B cell (primary cell): ENCODE measurements around the gene NDST1.

Experiments
- EZH2 ChIP-seq: IDR thresholded peaks from 2 replicates; pipeline ENCODE4 v1.6.1; 2012; ENCODE audit warnings: borderline replicate concordance, low read depth, mild to moderate bottlenecking, moderate library complexity, low read length; ENCODE audit not compliant: insufficient read depth, poor library complexity, severe bottlenecking
- TF ChIP-seq, protein P1 (sequence below): fragments of 200-600 bp; IDR thresholded peaks from one replicate; pipeline ENCODE4 v1.8.0; 2022; ENCODE audit warnings: antibody characterized with exemption, mild to moderate bottlenecking

DNA sequence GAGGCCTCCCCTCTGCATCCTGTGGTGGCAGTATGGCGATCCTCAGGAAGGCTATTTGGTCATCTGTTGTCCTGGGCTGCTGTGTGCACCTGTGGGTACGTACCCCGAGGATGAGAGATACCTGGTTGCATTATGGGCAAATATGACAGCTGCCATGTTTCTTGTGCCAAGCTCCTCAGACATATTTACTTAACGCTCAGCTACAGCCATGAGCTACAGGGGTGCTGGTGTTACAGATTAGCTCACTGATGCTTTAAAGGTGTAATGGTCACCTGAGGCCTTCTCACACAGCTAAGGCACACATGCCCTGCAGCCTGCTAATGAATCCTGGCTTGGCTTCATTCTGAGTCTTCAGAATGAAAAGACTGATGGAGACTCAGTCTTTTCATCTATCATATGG lies 12.0 kb downstream of the NDST1 start:
- TF ChIP-seq, protein P1, sequence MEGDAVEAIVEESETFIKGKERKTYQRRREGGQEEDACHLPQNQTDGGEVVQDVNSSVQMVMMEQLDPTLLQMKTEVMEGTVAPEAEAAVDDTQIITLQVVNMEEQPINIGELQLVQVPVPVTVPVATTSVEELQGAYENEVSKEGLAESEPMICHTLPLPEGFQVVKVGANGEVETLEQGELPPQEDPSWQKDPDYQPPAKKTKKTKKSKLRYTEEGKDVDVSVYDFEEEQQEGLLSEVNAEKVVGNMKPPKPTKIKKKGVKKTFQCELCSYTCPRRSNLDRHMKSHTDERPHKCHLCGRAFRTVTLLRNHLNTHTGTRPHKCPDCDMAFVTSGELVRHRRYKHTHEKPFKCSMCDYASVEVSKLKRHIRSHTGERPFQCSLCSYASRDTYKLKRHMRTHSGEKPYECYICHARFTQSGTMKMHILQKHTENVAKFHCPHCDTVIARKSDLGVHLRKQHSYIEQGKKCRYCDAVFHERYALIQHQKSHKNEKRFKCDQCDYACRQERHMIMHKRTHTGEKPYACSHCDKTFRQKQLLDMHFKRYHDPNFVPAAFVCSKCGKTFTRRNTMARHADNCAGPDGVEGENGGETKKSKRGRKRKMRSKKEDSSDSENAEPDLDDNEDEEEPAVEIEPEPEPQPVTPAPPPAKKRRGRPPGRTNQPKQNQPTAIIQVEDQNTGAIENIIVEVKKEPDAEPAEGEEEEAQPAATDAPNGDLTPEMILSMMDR = no peak
- TF ChIP-seq EZH2 = no peak
